ENCODE results near the gene PIK3C2G. TPM values are rescaled to one million over a fixed set of nuclear protein-coding genes. Genes with fewer than 3 reads are reported as not detected.

Gene PIK3C2G
- total RNA-seq, 1 experiment from 2014 or later, result not detected

DNA sequence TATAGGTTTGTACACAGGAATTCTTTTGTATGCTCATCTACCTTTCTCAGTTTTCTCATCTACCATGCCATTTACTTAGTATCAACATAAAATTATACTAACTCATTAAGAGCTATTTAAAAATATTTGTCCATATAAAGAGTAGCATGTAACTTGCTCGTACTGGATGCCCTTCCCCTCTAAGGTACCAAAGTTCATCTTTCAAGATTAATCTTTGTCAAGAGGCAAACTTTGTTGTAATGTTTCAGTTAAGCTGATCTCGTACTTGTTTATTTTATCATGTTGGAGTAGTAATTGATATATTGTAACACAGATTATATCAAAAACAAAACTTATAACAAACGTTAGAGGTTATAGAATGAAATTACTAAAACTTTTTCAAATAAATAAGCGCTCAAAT is 128.5 kb downstream of the PIK3C2G start:
- Histone ChIP-seq H3K9me3 (ENCODE audit: low read depth, low read length, poor library complexity, severe bottlenecking) (no peaks in the 10 kb centered on the region), H3K36me3 (ENCODE audit: insufficient read depth, low read length, poor library complexity, severe bottlenecking) (no peaks in the 10 kb centered on the region), H3K4me1 (ENCODE audit: insufficient read depth, low read length, poor library complexity, severe bottlenecking) (peaks cover 10% of the 10 kb centered on the region), H3K4me3 (ENCODE audit: low read depth, low read length, poor library complexity, severe bottlenecking) (no peak overlapping the region), H3K27ac (ENCODE audit: low read depth, low read length, poor library complexity, severe bottlenecking) (no peak overlapping the region), H3K27me3 (replicated peaks; ENCODE audit: insufficient read depth, low read depth, low read length, poor library complexity) (no peaks in the 10 kb centered on the region)
- intact Hi-C loops (cut with micrococcal nuclease; ENCODE audit: unreplicated experiment), result no loop called here
- CTCF ChIA-PET, result no interaction called here
- POLR2A ChIA-PET (ENCODE audit: low non-redundant PET), result no interaction called here
- TF ChIP-seq, protein P1, sequence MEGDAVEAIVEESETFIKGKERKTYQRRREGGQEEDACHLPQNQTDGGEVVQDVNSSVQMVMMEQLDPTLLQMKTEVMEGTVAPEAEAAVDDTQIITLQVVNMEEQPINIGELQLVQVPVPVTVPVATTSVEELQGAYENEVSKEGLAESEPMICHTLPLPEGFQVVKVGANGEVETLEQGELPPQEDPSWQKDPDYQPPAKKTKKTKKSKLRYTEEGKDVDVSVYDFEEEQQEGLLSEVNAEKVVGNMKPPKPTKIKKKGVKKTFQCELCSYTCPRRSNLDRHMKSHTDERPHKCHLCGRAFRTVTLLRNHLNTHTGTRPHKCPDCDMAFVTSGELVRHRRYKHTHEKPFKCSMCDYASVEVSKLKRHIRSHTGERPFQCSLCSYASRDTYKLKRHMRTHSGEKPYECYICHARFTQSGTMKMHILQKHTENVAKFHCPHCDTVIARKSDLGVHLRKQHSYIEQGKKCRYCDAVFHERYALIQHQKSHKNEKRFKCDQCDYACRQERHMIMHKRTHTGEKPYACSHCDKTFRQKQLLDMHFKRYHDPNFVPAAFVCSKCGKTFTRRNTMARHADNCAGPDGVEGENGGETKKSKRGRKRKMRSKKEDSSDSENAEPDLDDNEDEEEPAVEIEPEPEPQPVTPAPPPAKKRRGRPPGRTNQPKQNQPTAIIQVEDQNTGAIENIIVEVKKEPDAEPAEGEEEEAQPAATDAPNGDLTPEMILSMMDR (conservative IDR thresholded peaks at IDR 0.05; ENCODE audit: low read depth, low read length), result no peak
- TF ChIP-seq EZH2 (IDR thresholded peaks at IDR 0.05; ENCODE audit: borderline replicate concordance, low read depth, low read length, poor library complexity, severe bottlenecking), result no peak
- no peak for DNase-seq (ENCODE audit: low spot score)
- BruUV-seq (replicated peaks), result no TSS peak

- Histone ChIP-seq H3K9me3 (ENCODE audit: low read depth, low read length, poor library complexity, severe bottlenecking) (no peaks in the 10 kb centered on the region), H3K4me1 (ENCODE audit: insufficient read depth, low read length, poor library complexity, severe bottlenecking) (peaks cover 10% of the 10 kb centered on the region), H3K27me3 (replicated peaks; ENCODE audit: insufficient read depth, low read depth, low read length, poor library complexity) (no peaks in the 10 kb centered on the region), H3K4me3 (ENCODE audit: low read depth, low read length, poor library complexity, severe bottlenecking) (no peak overlapping the region), H3K36me3 (ENCODE audit: insufficient read depth, low read length, poor library complexity, severe bottlenecking) (no peaks in the 10 kb centered on the region), H3K27ac (ENCODE audit: low read depth, low read length, poor library complexity, severe bottlenecking) (no peak overlapping the region)
- CTCF ChIA-PET, result no interaction called here
- TF ChIP-seq EZH2 (IDR thresholded peaks at IDR 0.05; ENCODE audit: borderline replicate concordance, low read depth, low read length, poor library complexity, severe bottlenecking), result no peak
- TF ChIP-seq, protein P1 (conservative IDR thresholded peaks at IDR 0.05; ENCODE audit: low read depth, low read length), result no peak
- no TSS peak for BruUV-seq (replicated peaks)
- POLR2A ChIA-PET (ENCODE audit: low non-redundant PET), result no interaction called here
- peak; percentile 66 for DNase-seq (ENCODE audit: low spot score)
- intact Hi-C loops (cut with micrococcal nuclease; ENCODE audit: unreplicated experiment), result no loop called here
These were observed 129.8 kb downstream of the PIK3C2G start for GRCh38 chr12:18391151-18391550.

- CTCF ChIA-PET, result no interaction called here
- BruUV-seq (replicated peaks), result no TSS peak
- POLR2A ChIA-PET (ENCODE audit: low non-redundant PET), result no interaction called here
These were observed 133.4 kb downstream of the PIK3C2G start for GRCh38 chr12:18394742-18395141.

More at GRCh38 chr12:18394742-18395141, 133.4 kb downstream of the PIK3C2G start:
- intact Hi-C loops (cut with micrococcal nuclease; ENCODE audit: unreplicated experiment), result no loop called here
- no peak overlapping the region for H3K27ac ChIP-seq (ENCODE audit: low read depth, low read length, poor library complexity, severe bottlenecking)
- H3K9me3 ChIP-seq (ENCODE audit: low read depth, low read length, poor library complexity, severe bottlenecking), result no peaks in the 10 kb centered on the region
- H3K4me1 ChIP-seq (ENCODE audit: insufficient read depth, low read length, poor library complexity, severe bottlenecking), result peaks cover 10% of the 10 kb centered on the region
- no peak for DNase-seq (ENCODE audit: low spot score)
- no peak for TF ChIP-seq EZH2 (IDR thresholded peaks at IDR 0.05; ENCODE audit: borderline replicate concordance, low read depth, low read length, poor library complexity, severe bottlenecking)
- TF ChIP-seq, protein P1 (conservative IDR thresholded peaks at IDR 0.05; ENCODE audit: low read depth, low read length), result no peak
- H3K27me3 ChIP-seq (replicated peaks; ENCODE audit: insufficient read depth, low read depth, low read length, poor library complexity), result no peaks in the 10 kb centered on the region
- H3K4me3 ChIP-seq (ENCODE audit: low read depth, low read length, poor library complexity, severe bottlenecking), result no peak overlapping the region
- no peaks in the 10 kb centered on the region for H3K36me3 ChIP-seq (ENCODE audit: insufficient read depth, low read length, poor library complexity, severe bottlenecking)

All from A673 (cell line).